H1 (cell line): Measurements from ENCODE around the gene SEMA4D. TPM values are rescaled to one million over a fixed set of nuclear protein-coding genes. Genes with fewer than 3 reads are reported as not detected.

Experiments used
- CTCF ChIA-PET: fragments of 300-600 bp; sonication (Branson Sonifier 250); formaldehyde crosslinking; loops from one replicate; lab custom pipeline; 2021; ENCODE audit not compliant: partially characterized antibody; lab: Charles Lee
- POLR2A ChIA-PET: fragments of 300-600 bp; sonication (Branson Sonifier 250); formaldehyde crosslinking; loops from one replicate; lab custom pipeline; 2021; ENCODE audit warnings: inconsistent platforms; ENCODE audit not compliant: partially characterized antibody; lab: Charles Lee
- DNase-seq, 2 experiments: peaks; one replicate each; pipeline versions ENCODE4 v3.0.0 to v3.0.0-alpha.2; 2010 to 2022; ENCODE audit warnings: low spot score in 2 of 2, low read depth in 1 of 2, mixed read lengths in 1 of 2
- FAIRE-seq: peaks from 2 replicates; lab custom pipeline; 2011; peaks lifted over from hg19 to GRCh38; lab: Jason Lieb, UNC
- H2AFZ ChIP-seq: 2 replicates; pipeline ENCODE4 v1.8.1; 2012; ENCODE audit warnings: low read length, inconsistent platforms
- H2AK5ac ChIP-seq: 2 replicates; pipeline ENCODE4 v1.6.1; 2013; ENCODE audit warnings: low read depth, low read length
- H2BK120ac ChIP-seq: replicated peaks from 2 replicates; pipeline ENCODE3; 2013; ENCODE audit warnings: low read depth, low read length, inconsistent platforms
- H2BK12ac ChIP-seq: 2 replicates; pipeline ENCODE4 v1.6.1; 2013; ENCODE audit warnings: low read depth, low read length
- H2BK15ac ChIP-seq: 2 replicates; pipeline ENCODE4 v1.6.1; 2013; ENCODE audit warnings: low read length
- H2BK20ac ChIP-seq: 2 replicates; pipeline ENCODE4 v1.6.1; 2013; ENCODE audit warnings: low read length
- H2BK5ac ChIP-seq: 2 replicates; pipeline ENCODE4 v1.6.1; 2013; ENCODE audit warnings: low read depth, low read length
- H3K14ac ChIP-seq: 2 replicates; pipeline ENCODE4 v1.6.1; 2013; ENCODE audit warnings: inconsistent platforms; ENCODE audit not compliant: insufficient read length
- H3K18ac ChIP-seq: 2 replicates; pipeline ENCODE4 v1.6.1; 2013; ENCODE audit warnings: low read length; ENCODE audit errors: extremely low read depth
- H3K23ac ChIP-seq: 2 replicates; pipeline ENCODE4 v1.6.1; 2013; ENCODE audit warnings: inconsistent platforms; ENCODE audit not compliant: insufficient read length
- H3K23me2 ChIP-seq: 2 replicates; pipeline ENCODE4 v1.6.1; 2013; ENCODE audit warnings: low read depth, low read length
- H3K27ac ChIP-seq: 2 replicates; pipeline ENCODE4 v1.6.1; 2011; ENCODE audit warnings: low read depth, low read length, inconsistent platforms
- H3K27me3 ChIP-seq, 4 experiments: replicated peaks in 1 of 4; 1 replicate in 1 of 4; 2 replicates in 3 of 4; pipeline versions ENCODE4 v1.6.1 to v1.8.1; 2011 to 2013; ENCODE audit warnings: low read length in 3 of 4, mild to moderate bottlenecking in 3 of 4, inconsistent platforms in 2 of 4, mixed read lengths in 2 of 4, moderate library complexity in 1 of 4; ENCODE audit not compliant: control insufficient read depth in 3 of 4, insufficient read depth in 3 of 4; ENCODE audit errors: extremely low read depth in 1 of 4
- H3K36me3 ChIP-seq, 4 experiments: 2 replicates each; pipeline versions ENCODE4 v1.6.1 to v1.8.1; 2011 to 2013; ENCODE audit warnings: mild to moderate bottlenecking in 4 of 4, low read length in 3 of 4, moderate library complexity in 2 of 4, control low read depth in 1 of 4, inconsistent platforms in 1 of 4; ENCODE audit not compliant: insufficient read depth in 4 of 4, control insufficient read depth in 2 of 4
- H3K4ac ChIP-seq: replicated peaks from 2 replicates; pipeline ENCODE3; 2013; ENCODE audit warnings: low read length, low read depth, mixed read lengths, inconsistent platforms; ENCODE audit not compliant: insufficient read length
- H3K4me1 ChIP-seq, 4 experiments: replicated peaks in 1 of 4; 1 replicate in 1 of 4; 2 replicates in 3 of 4; pipeline versions ENCODE4 v1.6.1 to v1.8.1; 2011 to 2013; ENCODE audit warnings: low read length in 3 of 4, inconsistent platforms in 2 of 4, mixed read lengths in 1 of 4; ENCODE audit not compliant: insufficient read depth in 4 of 4, control insufficient read depth in 3 of 4
- H3K4me2 ChIP-seq, 2 experiments: 2 replicates each; pipeline versions ENCODE4 v1.6.1 to v1.8.1; 2011 to 2013; ENCODE audit warnings: low read depth in 2 of 2, low read length in 2 of 2, control low read depth in 1 of 2, inconsistent platforms in 1 of 2, mild to moderate bottlenecking in 1 of 2; ENCODE audit not compliant: insufficient read depth in 1 of 2
- H3K4me3 ChIP-seq, 4 experiments: fragments of 200-600, 300-600 bp in 1 of 4; sonication (generic), shearing (Covaris generic), sonication (Bioruptor Twin) in 1 of 4; 2 replicates each; pipeline versions ENCODE4 v1.5.1 to v1.8.1; 2011 to 2016; ENCODE audit warnings: low read length in 4 of 4, low read depth in 3 of 4, control low read depth in 2 of 4, inconsistent platforms in 2 of 4, mild to moderate bottlenecking in 2 of 4, mixed read lengths in 1 of 4, moderate library complexity in 1 of 4; ENCODE audit not compliant: insufficient read depth in 2 of 4; ENCODE audit errors: extremely low read depth in 1 of 4
- H3K56ac ChIP-seq: replicated peaks from 2 replicates; pipeline ENCODE3; 2013; ENCODE audit warnings: low read depth, mild to moderate bottlenecking, mixed read lengths, low read length, inconsistent platforms; ENCODE audit not compliant: insufficient read length
- H3K79me1 ChIP-seq: 2 replicates; pipeline ENCODE4 v1.6.1; 2013; ENCODE audit warnings: low read depth, low read length, control low read depth
- H3K79me2 ChIP-seq, 2 experiments: 2 replicates each; pipeline versions ENCODE4 v1.6.1 to v1.8.1; 2012 to 2013; ENCODE audit warnings: low read length in 2 of 2, mild to moderate bottlenecking in 2 of 2, inconsistent platforms in 1 of 2; ENCODE audit not compliant: insufficient read depth in 2 of 2, control insufficient read depth in 1 of 2
- H3K9ac ChIP-seq, 4 experiments: replicated peaks in 1 of 4; 1 replicate in 1 of 4; 2 replicates in 3 of 4; pipeline versions ENCODE4 v1.6.1 to v1.8.1; 2011 to 2013; ENCODE audit warnings: low read depth in 3 of 4, low read length in 3 of 4, control low read depth in 2 of 4, mild to moderate bottlenecking in 2 of 4, moderate library complexity in 2 of 4, inconsistent platforms in 1 of 4; ENCODE audit errors: extremely low read depth in 1 of 4
- H3K9me3 ChIP-seq, 2 experiments: 2 replicates each; pipeline versions ENCODE4 v1.6.1 to v1.8.1; 2012 to 2013; ENCODE audit warnings: mild to moderate bottlenecking in 2 of 2, moderate library complexity in 2 of 2, control low read depth in 1 of 2, inconsistent platforms in 1 of 2, low read depth in 1 of 2, low read length in 1 of 2, mixed read lengths in 1 of 2; ENCODE audit not compliant: insufficient read depth in 2 of 2
- H4K20me1 ChIP-seq, 2 experiments: replicated peaks in 1 of 2; 2 replicates each; pipeline versions ENCODE3 to v1.8.1; 2011 to 2013; ENCODE audit warnings: inconsistent platforms in 2 of 2, low read length in 2 of 2, mild to moderate bottlenecking in 1 of 2; ENCODE audit not compliant: insufficient read depth in 2 of 2, control insufficient read depth in 1 of 2
- H4K5ac ChIP-seq: 2 replicates; pipeline ENCODE4 v1.6.1; 2013; ENCODE audit warnings: low read length, low read depth, mixed read lengths, inconsistent platforms; ENCODE audit not compliant: insufficient read length
- H4K8ac ChIP-seq: 2 replicates; pipeline ENCODE4 v1.8.0; 2013; ENCODE audit warnings: mild to moderate bottlenecking, moderate library complexity, low read length, inconsistent platforms; ENCODE audit not compliant: insufficient read depth; ENCODE audit errors: extremely low read depth
- H4K91ac ChIP-seq: replicated peaks from 2 replicates; pipeline ENCODE3; 2013; ENCODE audit warnings: low read length, mixed read lengths, inconsistent platforms; ENCODE audit not compliant: insufficient read length
- TBP ChIP-seq: IDR thresholded peaks from 2 replicates; pipeline ENCODE4 v1.6.1; 2011; ENCODE audit warnings: low read depth, low read length, improper control_type of control experiment
- WGBS, 2 experiments: shearing (Covaris generic) in 1 of 2; methylation state at CpG; one replicate each; pipeline versions ENCODE4 v1.1.6 to v1.1.7; 2013 to 2015; ENCODE audit warnings: low lambda C conversion rate in 2 of 2, mixed read lengths in 2 of 2, inconsistent platforms in 1 of 2, low coverage in 1 of 2, missing lambda C conversion rate in 1 of 2; ENCODE audit not compliant: insufficient replicate concordance in 2 of 2, insufficient coverage in 1 of 2, insufficient read length in 1 of 2; ENCODE audit errors: extremely low coverage in 1 of 2, missing lambda C conversion rate in 1 of 2; 5-methylcytosine and 5-hydroxymethylcytosine counted together
- polyA plus RNA-seq, 7 experiments: library from polyadenylated mRNA; depleted of rRNA in 3 of 7; stranded (reverse) in 5 of 7; unstranded in 2 of 7; fragments of >200 nt in 5 of 7; fragments of 200-250 nt in 2 of 7; gene quantifications; 1 replicate in 5 of 7; 2 replicates in 1 of 7; 4 replicates in 1 of 7; pipeline versions ENCODE4 v1.2.1 to v1.2.3, GENCODE V29; 2011 to 2013; ENCODE audit warnings: missing spikeins in 2 of 7, mixed read lengths in 2 of 7
- total RNA-seq: library from RNA; stranded (reverse); fragmentation: NEBNext Ultra II Directional; extraction: Animal tissue kit (Norgen Biotek cat#: 25700); gene quantifications from 2 replicates; pipeline ENCODE4 v1.2.1, GENCODE V29; 2021

The SEMA4D gene
- total and polyA plus RNA-seq, 2 of the 8 experiments (the other 6 are each of a cell fraction or from before 2014, with no cell fraction given) = 21.0 to 70.4 TPM

- no peak overlapping the region for H2BK5ac ChIP-seq
- no peak overlapping the region; the same call in 1 of the 2 replicates for H2AK5ac ChIP-seq
- no peaks in the 10 kb centered on the region; a peak in 1 of 7 replicates for H3K4me1 ChIP-seq
- CTCF ChIA-PET = interaction anchor here (0.5 to 1.8 kb wide), 7 partner anchors 12 to 105 kb away, joined by 3 to 13 read pairs (median 4); no protein-coding TSS in a partner anchor
- no peaks in the 10 kb centered on the region for H3K79me1 ChIP-seq
- H3K36me3 ChIP-seq = no peaks in the 10 kb centered on the region
- no peak overlapping the region for H2BK120ac ChIP-seq
- H4K20me1 ChIP-seq = peaks cover 0 to 6% of the 10 kb centered on the region in 2 experiments
- H2AFZ ChIP-seq = no peak overlapping the region
- no peak overlapping the region for H2BK20ac ChIP-seq
- no peak overlapping the region for H3K18ac ChIP-seq
- H3K9ac ChIP-seq = no peak overlapping the region
- no peak overlapping the region for H3K23ac ChIP-seq
- H2BK15ac ChIP-seq = no peak overlapping the region; the same call in 1 of the 2 replicates
- peak overlapping the region; percentile 47 for H4K91ac ChIP-seq
- no peak overlapping the region; the same call in 1 of the 2 replicates for H2BK12ac ChIP-seq
- H3K9me3 ChIP-seq = 0 out of 4 replicates have a peak, but pooled peaks cover 0 to 6% of the 10 kb centered on the region in 2 experiments
- POLR2A ChIA-PET = interaction anchor here (1.0 to 1.7 kb wide), 2 partner anchors 10 to 12 kb away, joined by 3 to 4 read pairs; no protein-coding TSS in a partner anchor
- TF ChIP-seq TBP = no peak
- H3K27me3 ChIP-seq = no peaks in the 10 kb centered on the region
- FAIRE-seq (no peak), DNase-seq (no peak)
- H3K4ac ChIP-seq = peak overlapping the region; percentile 66
- peak overlapping the region; percentile 73 for H3K56ac ChIP-seq
- H3K4me3 ChIP-seq = no peak overlapping the region
- no peak overlapping the region for H4K5ac ChIP-seq
- no peak overlapping the region for H3K4me2 ChIP-seq
- WGBS, 2 experiments = 79% methylated on average over 13 of the region's 13 CpGs; no CpG with 5 or more reads in 1 of the 2 experiments
- peaks cover 5% of the 10 kb centered on the region; the same call in 1 of the 2 replicates for H3K23me2 ChIP-seq
- no peak overlapping the region for H3K14ac ChIP-seq
- H4K8ac ChIP-seq = no peak overlapping the region
- no peaks in the 10 kb centered on the region for H3K79me2 ChIP-seq
- no peak overlapping the region for H3K27ac ChIP-seq
Observed at GRCh38 chr9:89534515-89535287, 36.8 kb upstream of the SEMA4D start.
